Stomach (tissue), 19 donors: ENCODE measurements around the gene WNT9A. TPM values are rescaled to one million over a fixed set of nuclear protein-coding genes. Genes with fewer than 3 reads are reported as not detected.
A peak's percentile ranks its signal among the peaks of the same experiment; 100 is the strongest.

Experiments
- DNase-seq, 2 donors: peaks; one replicate each; pipeline versions ENCODE4 v3.0.0 to v3.0.0-alpha.2; 2013 to 2019
- H3K27ac ChIP-seq, 5 donors: fragments of 200-600 bp in 4 of 5; sonication (generic) in 4 of 5; one replicate each; pipeline ENCODE4 v1.5.1; 2013 to 2019; ENCODE audit warnings: mild to moderate bottlenecking in 1 of 5, moderate library complexity in 1 of 5
- H3K27me3 ChIP-seq, 3 donors: fragments of 200-600 bp; sonication (generic); one replicate each; pipeline ENCODE4 v1.5.1; 2017 to 2019; ENCODE audit warnings: mixed run types in 1 of 3
- H3K36me3 ChIP-seq, 4 donors: fragments of 200-600 bp; sonication (generic); 1 replicate in 3 of 4; 2 replicates in 1 of 4; pipeline ENCODE4 v1.5.1; 2016 to 2019
- H3K4me1 ChIP-seq, 4 donors: fragments of 200-600 bp; sonication (generic); one replicate each; pipeline ENCODE4 v1.5.1; 2016 to 2019
- H3K4me3 ChIP-seq, 4 donors: fragments of 200-600 bp; sonication (generic) in 3 of 4; one replicate each; pipeline ENCODE4 v1.5.1; 2016 to 2019; ENCODE audit warnings: mild to moderate bottlenecking in 1 of 4
- H3K9me3 ChIP-seq, 4 donors: fragments of 200-600 bp; sonication (generic); one replicate each; pipeline ENCODE4 v1.5.1; 2016 to 2019
- CTCF ChIP-seq, 7 experiments: fragments of 450-650 bp in 4 of 7; fragments of 200-600 bp in 3 of 7; sonication (generic) in 3 of 7; IDR thresholded peaks; one replicate each; pipeline ENCODE4 v1.5.1; 2016 to 2019; ENCODE audit warnings: antibody characterized with exemption in 7 of 7, control low read depth in 2 of 7, mild to moderate bottlenecking in 1 of 7
- EP300 ChIP-seq: sonication (generic); formaldehyde crosslinking; IDR thresholded peaks from one replicate; pipeline ENCODE4 v1.6.1; 2017; ENCODE audit warnings: antibody characterized with exemption
- POLR2A ChIP-seq, 4 donors: fragments of 450-650 bp; IDR thresholded peaks; one replicate each; pipeline ENCODE4 v1.6.1; 2016; ENCODE audit warnings: antibody characterized with exemption in 4 of 4, control low read depth in 2 of 4, mild to moderate bottlenecking in 1 of 4, moderate library complexity in 1 of 4
- POLR2AphosphoS5 ChIP-seq, 3 donors: sonication (generic); formaldehyde crosslinking; IDR thresholded peaks; one replicate each; pipeline ENCODE4 v1.6.1; 2016; ENCODE audit warnings: antibody characterized with exemption in 3 of 3
- WGBS, 5 donors: extraction: QIAGEN DNeasy Blood & Tissue Kit in 3 of 5; methylation state at CpG; one replicate each; pipeline versions ENCODE4 v1.1.5 to v1.1.7; 2013 to 2018; 5-methylcytosine and 5-hydroxymethylcytosine counted together
- intact Hi-C: fragments of 100-400 bp; cut with DNase I; formaldehyde crosslinking; loops from one replicate; pipeline ENCODE4 v1.15.1; 2023; ENCODE audit warnings: low total_unique reads
- long read RNA-seq, 10 donors: transcript quantifications; one replicate each; lab custom pipeline, GENCODE V29; 2026
- polyA plus RNA-seq, 3 donors: library from polyadenylated mRNA; stranded (reverse); fragments of 200-250 nt; gene quantifications; one replicate each; pipeline ENCODE4 v1.2.3, GENCODE V29; 2013
- total RNA-seq, 5 donors: library from RNA; depleted of rRNA; stranded (reverse); fragments of >200 nt; gene quantifications; one replicate each; pipeline versions ENCODE4 v1.1.0 to v1.2.3, GENCODE V29; 2014 to 2016
- donor health status: healthy with polysubstance abuse.
- donor health status: Bipolar disorder and iron deficiency.
- donor health status: healthy.

Gene WNT9A
- total RNA-seq (10 to 100 TPM in 1 of 5 donors, 1 to 10 TPM in 4; 1.7 to 22.2 (median 4.3) TPM), polyA plus RNA-seq (1 to 10 TPM; 1.1 to 2.0 (median 1.1) TPM)
- long read RNA-seq, donor 1, partial matches to known transcripts = 0 of 3 reads
- long read RNA-seq, donor 1, other reads (novel, unspliced or antisense) = 0 of 3 reads
- long read RNA-seq, donor 2, partial matches to known transcripts = 0 of 2 reads
- long read RNA-seq, donor 2, other reads (novel, unspliced or antisense) = 0 of 2 reads
- long read RNA-seq, donor 3, partial matches to known transcripts = 0 of 2 reads
- long read RNA-seq, donor 3, other reads (novel, unspliced or antisense) = 0 of 2 reads
- long read RNA-seq, donor 4 = 0 reads
- long read RNA-seq, donor 5, partial matches to known transcripts = 0 of 1 reads
- long read RNA-seq, donor 5, other reads (novel, unspliced or antisense) = 0 of 1 reads
- long read RNA-seq, donor 6 = 0 reads
- long read RNA-seq, donor 7, partial matches to known transcripts = 0 of 1 reads
- long read RNA-seq, donor 7, other reads (novel, unspliced or antisense) = 0 of 1 reads
- long read RNA-seq, donor 8, partial matches to known transcripts = 0 of 1 reads
- long read RNA-seq, donor 8, other reads (novel, unspliced or antisense) = 0 of 1 reads
- long read RNA-seq, donor 9 = 0 reads
- long read RNA-seq, donor 10, partial matches to known transcripts = 0 of 1 reads
- long read RNA-seq, donor 10, other reads (novel, unspliced or antisense) = 0 of 1 reads

DNA sequence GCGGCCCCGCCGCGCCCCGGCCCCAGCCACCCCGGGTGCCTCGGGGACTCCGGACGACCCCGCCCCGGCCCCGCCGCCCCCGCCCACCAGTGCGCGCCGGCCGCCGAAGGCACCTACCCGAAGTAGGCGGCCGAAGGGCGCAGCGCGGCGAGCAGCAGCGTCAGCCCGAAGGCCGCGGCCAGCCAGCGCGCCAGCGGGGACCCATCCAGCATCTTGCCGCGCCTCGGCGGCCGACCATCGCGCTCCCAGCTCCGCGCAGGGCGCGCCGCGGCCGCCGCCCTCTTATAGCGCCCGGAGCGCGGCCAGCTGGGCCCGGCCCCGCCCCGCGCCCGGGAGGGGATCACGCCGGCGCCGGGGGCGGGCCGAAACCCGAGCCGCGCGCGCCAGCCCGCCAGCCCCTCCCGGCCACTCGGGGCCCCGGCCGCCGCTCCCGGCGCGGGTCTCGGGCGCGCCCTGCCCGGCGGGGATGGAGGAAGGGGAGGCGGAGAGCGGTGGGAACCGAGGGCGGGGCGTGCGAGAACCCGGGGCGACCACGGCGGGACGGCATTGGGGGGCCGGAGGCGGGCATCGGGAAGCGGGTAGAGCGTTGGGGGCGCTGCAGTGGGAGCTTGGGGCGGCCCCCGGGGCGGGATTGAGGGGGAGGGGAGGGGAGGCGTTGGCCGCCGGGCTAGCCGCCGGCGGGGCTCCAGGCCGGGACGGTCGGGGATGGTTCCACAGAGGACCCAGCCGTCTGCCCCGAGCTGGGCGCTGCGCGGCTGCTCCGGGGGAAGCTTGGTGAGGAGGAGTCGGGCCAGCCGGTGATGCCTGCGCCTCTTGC lies at the start of gene WNT9A:
Gene WNT9A, minus strand, starts transcription at position 257 of the 817 bp plus-strand sequence. Its CDS starts 45 bp downstream, at position 212.
- DNase-seq = peak; percentile 55 to 91
- H3K27ac ChIP-seq = peak within 1 kb of the TSS; percentile 74 to 94 (median 81)
- 0 to 1% (median 1%) methylated on average over 7 to 120 of the region's 120 CpGs for WGBS, 5 donors
- intact Hi-C loops = loop anchor here (5.0 to 10.0 kb wide), 2 partner anchors 186 to 463 kb away; no protein-coding TSS in a partner anchor
- peak within 1 kb of the TSS; percentile 59 to 72 (median 64) for H3K4me3 ChIP-seq
- no peak for TF ChIP-seq EP300
- TF ChIP-seq CTCF (IDR thresholded peaks at IDR 0.05) = no peak
- TF ChIP-seq POLR2AphosphoS5 (IDR thresholded peaks at IDR 0.05) = no peak
- TF ChIP-seq POLR2A (IDR thresholded peaks at IDR 0.05) = no peak
- H3K9me3 ChIP-seq = no peaks in the 10 kb centered on the region
- H3K36me3 ChIP-seq = no peaks in the 10 kb centered on the region
- H3K27me3 ChIP-seq = peaks cover 0 to 61% (median 24%) of the 10 kb centered on the region in 3 donors
- H3K4me1 ChIP-seq = peaks cover 43 to 58% (median 47%) of the 10 kb centered on the region in 4 donors

GRCh38 chr1:227996187-227996950 lies 48.6 kb upstream of the WNT9A start:
- 2 to 19% (median 12%) methylated on average over 1 of the region's 1 CpG for WGBS, 5 donors
- intact Hi-C loops = no loop called here

DNA sequence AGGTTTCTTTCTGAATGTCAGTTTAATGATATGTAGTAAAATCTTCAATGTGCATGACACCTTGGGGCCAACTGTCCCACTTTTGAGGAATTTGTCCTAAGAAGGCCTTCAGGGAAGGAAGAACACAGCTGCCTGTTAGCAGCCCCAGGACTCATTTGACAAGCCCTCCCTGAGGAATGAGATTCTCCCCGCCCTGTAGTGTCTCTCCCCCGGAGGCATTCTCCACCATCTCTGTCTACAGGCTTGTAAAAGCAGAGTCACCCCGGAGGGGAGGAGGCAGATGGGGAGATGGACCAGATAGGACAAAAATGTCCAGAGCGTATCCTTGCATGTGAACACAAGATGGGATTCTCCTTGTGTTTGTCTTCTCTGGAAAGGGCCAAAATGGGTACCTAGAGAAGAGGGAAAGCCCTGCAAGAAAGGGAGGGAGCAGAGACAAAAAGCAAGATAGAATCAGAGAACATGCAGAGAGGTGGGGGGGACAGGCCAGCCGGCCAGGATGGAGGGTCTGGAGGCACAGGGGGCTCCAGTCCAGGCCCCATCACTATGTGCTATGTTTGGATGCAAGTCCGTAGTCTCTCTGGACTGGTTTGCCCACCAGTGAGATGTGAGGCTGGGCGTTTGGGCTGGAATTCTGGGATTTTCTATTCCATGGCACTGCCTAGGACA lies 47.0 kb upstream of the WNT9A start:
- H3K27me3 ChIP-seq = peaks cover 0 to 15% (median 0%) of the 10 kb centered on the region in 3 donors
- 64 to 74% (median 72%) methylated on average over 7 of the region's 7 CpGs for WGBS, 5 donors
- H3K4me3 ChIP-seq = no peak overlapping the region
- H3K9me3 ChIP-seq = peaks cover 2 to 48% (median 43%) of the 10 kb centered on the region in 4 donors
- H3K36me3 ChIP-seq = no peaks in the 10 kb centered on the region
- intact Hi-C loops = no loop called here
- TF ChIP-seq POLR2AphosphoS5 (IDR thresholded peaks at IDR 0.05) (no peak), POLR2A (IDR thresholded peaks at IDR 0.05) (no peak), CTCF (IDR thresholded peaks at IDR 0.05) (no peak), EP300 (no peak)
- no peak overlapping the region for H3K27ac ChIP-seq
- no peak for DNase-seq
- H3K4me1 ChIP-seq = no peaks in the 10 kb centered on the region

More at GRCh38 chr1:227996187-227996950, 48.6 kb upstream of the WNT9A start:
- peaks cover 0 to 43% (median 37%) of the 10 kb centered on the region in 4 donors for H3K9me3 ChIP-seq
- no peaks in the 10 kb centered on the region for H3K36me3 ChIP-seq
- peaks cover 0 to 30% (median 0%) of the 10 kb centered on the region in 3 donors for H3K27me3 ChIP-seq
- TF ChIP-seq POLR2A (IDR thresholded peaks at IDR 0.05) (no peak), CTCF (IDR thresholded peaks at IDR 0.05) (no peak), POLR2AphosphoS5 (IDR thresholded peaks at IDR 0.05) (no peak), EP300 (no peak)
- H3K27ac ChIP-seq = no peak overlapping the region
- H3K4me3 ChIP-seq = no peak overlapping the region
- no peak for DNase-seq
- H3K4me1 ChIP-seq = no peaks in the 10 kb centered on the region
